ENCODE results near the gene SPATA16.

DNA sequence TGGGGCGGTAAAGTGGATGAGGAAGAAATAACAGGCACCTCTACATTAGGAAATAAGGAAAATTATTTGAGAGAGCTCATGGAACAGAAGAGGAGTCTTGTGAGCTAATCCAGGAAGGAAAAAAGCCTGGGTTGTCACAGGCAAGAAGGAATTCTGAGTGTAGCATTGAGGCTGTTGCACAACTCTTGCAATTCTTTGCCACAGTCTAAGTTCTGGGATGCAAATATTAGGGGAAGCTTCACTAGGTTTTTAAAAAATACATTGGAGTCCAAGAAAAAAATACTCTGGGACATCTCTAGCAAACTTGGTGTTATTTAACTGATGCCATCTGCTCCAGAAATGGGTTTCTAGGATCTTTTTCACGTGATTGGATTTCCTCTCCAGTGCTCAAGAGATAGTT is 122.3 kb downstream of the SPATA16 start:
- TF ChIP-seq, protein P1, sequence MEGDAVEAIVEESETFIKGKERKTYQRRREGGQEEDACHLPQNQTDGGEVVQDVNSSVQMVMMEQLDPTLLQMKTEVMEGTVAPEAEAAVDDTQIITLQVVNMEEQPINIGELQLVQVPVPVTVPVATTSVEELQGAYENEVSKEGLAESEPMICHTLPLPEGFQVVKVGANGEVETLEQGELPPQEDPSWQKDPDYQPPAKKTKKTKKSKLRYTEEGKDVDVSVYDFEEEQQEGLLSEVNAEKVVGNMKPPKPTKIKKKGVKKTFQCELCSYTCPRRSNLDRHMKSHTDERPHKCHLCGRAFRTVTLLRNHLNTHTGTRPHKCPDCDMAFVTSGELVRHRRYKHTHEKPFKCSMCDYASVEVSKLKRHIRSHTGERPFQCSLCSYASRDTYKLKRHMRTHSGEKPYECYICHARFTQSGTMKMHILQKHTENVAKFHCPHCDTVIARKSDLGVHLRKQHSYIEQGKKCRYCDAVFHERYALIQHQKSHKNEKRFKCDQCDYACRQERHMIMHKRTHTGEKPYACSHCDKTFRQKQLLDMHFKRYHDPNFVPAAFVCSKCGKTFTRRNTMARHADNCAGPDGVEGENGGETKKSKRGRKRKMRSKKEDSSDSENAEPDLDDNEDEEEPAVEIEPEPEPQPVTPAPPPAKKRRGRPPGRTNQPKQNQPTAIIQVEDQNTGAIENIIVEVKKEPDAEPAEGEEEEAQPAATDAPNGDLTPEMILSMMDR (IDR thresholded peaks at IDR 0.05) = no peak
- TF ChIP-seq POLR2A (IDR thresholded peaks at IDR 0.05) = no peak

Data from thyroid gland (tissue), 4 donors.